Esophagus squamous epithelium (tissue), 5 donors: Measurements from ENCODE around the gene AOC2. TPM values are rescaled to one million over a fixed set of nuclear protein-coding genes. Genes with fewer than 3 reads are reported as not detected.

ENCODE experiments used
- DNase-seq: peaks from one replicate; lab custom pipeline; 2025; lab: John Stamatoyannopoulos, UW
- H3K27ac ChIP-seq, 4 donors: fragments of 200-600 bp; sonication (generic); one replicate each; pipeline ENCODE4 v1.5.1; 2016 to 2019; ENCODE audit warnings: mild to moderate bottlenecking in 1 of 4
- H3K27me3 ChIP-seq, 4 donors: fragments of 200-600 bp; sonication (generic); 1 replicate in 3 of 4; 2 replicates in 1 of 4; pipeline versions ENCODE4 v1.5.1 to v1.6.0; 2017 to 2021; ENCODE audit warnings: antibody characterized with exemption in 1 of 4
- H3K36me3 ChIP-seq, 3 donors: fragments of 200-600 bp; sonication (generic); one replicate each; pipeline ENCODE4 v1.5.1; 2016 to 2019
- H3K4me1 ChIP-seq, 3 donors: fragments of 200-600 bp; sonication (generic); one replicate each; pipeline ENCODE4 v1.5.1; 2017 to 2019
- H3K4me3 ChIP-seq, 4 donors: fragments of 200-600 bp; sonication (generic); 1 replicate in 3 of 4; 2 replicates in 1 of 4; pipeline ENCODE4 v1.5.1; 2016 to 2019; ENCODE audit warnings: mild to moderate bottlenecking in 2 of 4, moderate library complexity in 1 of 4
- H3K9me3 ChIP-seq, 3 donors: fragments of 200-600 bp; sonication (generic); one replicate each; pipeline ENCODE4 v1.5.1; 2016 to 2019
- POLR2A ChIP-seq, 4 donors: fragments of 450-650 bp; IDR thresholded peaks; one replicate each; pipeline ENCODE4 v1.6.1; 2017; ENCODE audit warnings: antibody characterized with exemption in 4 of 4, mild to moderate bottlenecking in 4 of 4, moderate library complexity in 3 of 4
- WGBS, 2 donors: methylation state at CpG; one replicate each; pipeline ENCODE4 v1.1.5; 2018; 5-methylcytosine and 5-hydroxymethylcytosine counted together
- intact Hi-C: fragments of 100-400 bp; cut with DNase I; formaldehyde crosslinking; loops from one replicate; pipeline ENCODE4 v1.15.0; 2022
- total RNA-seq, 4 donors: library from RNA; depleted of rRNA; stranded (reverse); fragments of >200 nt; gene quantifications; one replicate each; pipeline ENCODE4 v1.1.0, GENCODE V29; 2016
- TF ChIP-seq, protein P1 (sequence below), 6 experiments: fragments of 450-650 bp in 4 of 6; fragments of 200-600 bp in 2 of 6; sonication (generic) in 2 of 6; IDR thresholded peaks; one replicate each; pipeline ENCODE4 v1.5.1; 2016 to 2019; ENCODE audit warnings: antibody characterized with exemption in 6 of 6, mild to moderate bottlenecking in 4 of 6, moderate library complexity in 4 of 6
- donor health status: DM: yes; HTN: yes; CAD: no.

Gene AOC2, protein sequence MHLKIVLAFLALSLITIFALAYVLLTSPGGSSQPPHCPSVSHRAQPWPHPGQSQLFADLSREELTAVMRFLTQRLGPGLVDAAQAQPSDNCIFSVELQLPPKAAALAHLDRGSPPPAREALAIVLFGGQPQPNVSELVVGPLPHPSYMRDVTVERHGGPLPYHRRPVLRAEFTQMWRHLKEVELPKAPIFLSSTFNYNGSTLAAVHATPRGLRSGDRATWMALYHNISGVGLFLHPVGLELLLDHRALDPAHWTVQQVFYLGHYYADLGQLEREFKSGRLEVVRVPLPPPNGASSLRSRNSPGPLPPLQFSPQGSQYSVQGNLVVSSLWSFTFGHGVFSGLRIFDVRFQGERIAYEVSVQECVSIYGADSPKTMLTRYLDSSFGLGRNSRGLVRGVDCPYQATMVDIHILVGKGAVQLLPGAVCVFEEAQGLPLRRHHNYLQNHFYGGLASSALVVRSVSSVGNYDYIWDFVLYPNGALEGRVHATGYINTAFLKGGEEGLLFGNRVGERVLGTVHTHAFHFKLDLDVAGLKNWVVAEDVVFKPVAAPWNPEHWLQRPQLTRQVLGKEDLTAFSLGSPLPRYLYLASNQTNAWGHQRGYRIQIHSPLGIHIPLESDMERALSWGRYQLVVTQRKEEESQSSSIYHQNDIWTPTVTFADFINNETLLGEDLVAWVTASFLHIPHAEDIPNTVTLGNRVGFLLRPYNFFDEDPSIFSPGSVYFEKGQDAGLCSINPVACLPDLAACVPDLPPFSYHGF
- total RNA-seq = 1 to 10 TPM in 2 of 4 donors, under 1 TPM in 2; 0.61 to 2.1 (median 1.2) TPM

DNA sequence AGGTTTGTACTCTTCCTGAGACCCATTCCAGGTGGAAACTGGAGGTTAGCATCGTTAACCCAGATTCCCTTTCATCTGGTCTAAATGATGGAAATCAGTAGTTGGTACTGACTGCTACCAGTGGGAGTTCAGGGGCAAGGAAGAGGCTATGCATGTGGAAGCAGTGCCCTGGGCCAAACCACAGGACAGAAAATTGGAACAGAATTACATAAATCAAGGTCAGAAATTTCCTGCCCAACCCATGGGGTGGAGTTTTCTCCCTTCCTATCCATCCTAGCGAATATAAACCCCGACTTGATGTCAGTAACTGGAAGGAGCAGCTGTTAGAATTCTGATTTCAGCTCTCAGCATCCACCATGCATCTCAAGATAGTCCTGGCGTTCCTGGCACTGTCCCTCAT, at the start of gene AOC2:
Gene AOC2, plus strand, starts transcription at position 310 of the 400 bp plus-strand sequence. Its CDS starts 47 bp downstream, at position 357.
- no peak for DNase-seq
- TF ChIP-seq POLR2A (IDR thresholded peaks at IDR 0.05) = no peak
- TF ChIP-seq, protein P1, sequence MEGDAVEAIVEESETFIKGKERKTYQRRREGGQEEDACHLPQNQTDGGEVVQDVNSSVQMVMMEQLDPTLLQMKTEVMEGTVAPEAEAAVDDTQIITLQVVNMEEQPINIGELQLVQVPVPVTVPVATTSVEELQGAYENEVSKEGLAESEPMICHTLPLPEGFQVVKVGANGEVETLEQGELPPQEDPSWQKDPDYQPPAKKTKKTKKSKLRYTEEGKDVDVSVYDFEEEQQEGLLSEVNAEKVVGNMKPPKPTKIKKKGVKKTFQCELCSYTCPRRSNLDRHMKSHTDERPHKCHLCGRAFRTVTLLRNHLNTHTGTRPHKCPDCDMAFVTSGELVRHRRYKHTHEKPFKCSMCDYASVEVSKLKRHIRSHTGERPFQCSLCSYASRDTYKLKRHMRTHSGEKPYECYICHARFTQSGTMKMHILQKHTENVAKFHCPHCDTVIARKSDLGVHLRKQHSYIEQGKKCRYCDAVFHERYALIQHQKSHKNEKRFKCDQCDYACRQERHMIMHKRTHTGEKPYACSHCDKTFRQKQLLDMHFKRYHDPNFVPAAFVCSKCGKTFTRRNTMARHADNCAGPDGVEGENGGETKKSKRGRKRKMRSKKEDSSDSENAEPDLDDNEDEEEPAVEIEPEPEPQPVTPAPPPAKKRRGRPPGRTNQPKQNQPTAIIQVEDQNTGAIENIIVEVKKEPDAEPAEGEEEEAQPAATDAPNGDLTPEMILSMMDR (IDR thresholded peaks at IDR 0.05) = no peak
- Histone ChIP-seq H3K27me3 (no peaks in the 10 kb centered on the region), H3K4me1 (peaks cover 0 to 38% (median 11%) of the 10 kb centered on the region in 3 donors), H3K27ac (peak within 1 kb of the TSS in 3 of 4 donors; percentile 31 to 47 (median 32)), H3K36me3 (peaks cover 6 to 66% (median 17%) of the 10 kb centered on the region in 3 donors), H3K9me3 (no peaks in the 10 kb centered on the region), H3K4me3 (no peak within 1 kb of the TSS)
- intact Hi-C loops = loop anchor here (10.0 kb wide), 1 partner anchor 91 kb away; no protein-coding TSS in a partner anchor
- 59 to 69% methylated on average over 3 to 4 of the region's 4 CpGs for WGBS, 2 donors

DNA sequence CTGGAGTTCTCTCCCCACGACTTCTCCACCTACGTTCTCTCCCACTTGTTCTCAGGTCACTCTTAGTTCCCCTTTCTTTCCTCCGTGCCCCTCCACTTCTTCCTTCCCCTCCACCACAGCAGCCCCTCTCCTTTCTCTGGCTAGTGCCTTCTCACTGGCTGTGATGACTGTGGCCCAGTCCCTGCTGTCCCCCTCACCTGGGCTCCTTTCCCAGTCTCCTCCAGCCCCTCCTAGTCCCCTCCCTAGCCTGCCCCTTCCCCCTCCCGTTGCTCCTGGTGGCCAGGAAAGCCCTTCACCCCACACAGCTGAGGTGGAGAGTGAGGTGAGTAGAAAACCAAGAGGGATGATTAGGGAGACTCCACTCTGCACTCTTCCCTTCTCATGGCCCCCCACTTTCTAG, 49.3 kb upstream of the AOC2 start:
- Histone ChIP-seq H3K4me1 (peaks cover 29 to 40% (median 29%) of the 10 kb centered on the region in 3 donors), H3K36me3 (peaks cover 0 to 22% (median 5%) of the 10 kb centered on the region in 3 donors), H3K9me3 (no peaks in the 10 kb centered on the region), H3K27me3 (no peaks in the 10 kb centered on the region), H3K4me3 (no peak overlapping the region), H3K27ac (peak overlapping the region in 2 of 4 donors; percentile 25 to 88)
- TF ChIP-seq, protein P1 (IDR thresholded peaks at IDR 0.05) = no peak
- TF ChIP-seq POLR2A (IDR thresholded peaks at IDR 0.05) = no peak
- intact Hi-C loops = no loop called here
- WGBS, 2 donors = 56 to 57% methylated on average over 3 to 4 of the region's 4 CpGs
- no peak for DNase-seq

DNA sequence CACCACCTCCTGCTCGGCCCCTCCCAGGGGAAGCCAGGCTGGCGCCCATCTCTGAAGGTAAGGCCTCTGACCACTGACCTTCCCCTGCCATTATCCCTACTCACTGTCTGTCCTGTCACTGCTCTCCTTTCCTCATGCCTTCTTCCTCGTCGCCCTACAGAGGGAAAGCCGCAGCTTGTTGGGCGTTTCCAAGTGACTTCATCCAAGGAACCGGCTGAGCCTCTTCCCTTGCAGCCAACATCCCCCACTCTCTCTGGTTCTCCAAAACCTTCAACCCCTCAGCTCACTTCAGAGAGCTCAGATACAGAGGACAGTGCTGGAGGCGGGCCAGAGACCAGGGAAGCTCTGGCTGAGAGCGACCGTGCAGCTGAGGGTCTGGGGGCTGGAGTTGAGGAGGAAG, 48.9 kb upstream of the AOC2 start:
- no peaks in the 10 kb centered on the region for H3K9me3 ChIP-seq
- no peak overlapping the region for H3K4me3 ChIP-seq
- peak overlapping the region in 3 of 4 donors; percentile 25 to 88 (median 87) for H3K27ac ChIP-seq
- 78 to 81% methylated on average over 7 of the region's 10 CpGs for WGBS, 2 donors
- no peak for DNase-seq
- no peaks in the 10 kb centered on the region for H3K27me3 ChIP-seq
- intact Hi-C loops = no loop called here
- TF ChIP-seq POLR2A (IDR thresholded peaks at IDR 0.05) = no peak
- TF ChIP-seq, protein P1 (IDR thresholded peaks at IDR 0.05) = no peak
- peaks cover 29 to 40% (median 29%) of the 10 kb centered on the region in 3 donors for H3K4me1 ChIP-seq
- H3K36me3 ChIP-seq = peaks cover 0 to 22% (median 5%) of the 10 kb centered on the region in 3 donors

DNA sequence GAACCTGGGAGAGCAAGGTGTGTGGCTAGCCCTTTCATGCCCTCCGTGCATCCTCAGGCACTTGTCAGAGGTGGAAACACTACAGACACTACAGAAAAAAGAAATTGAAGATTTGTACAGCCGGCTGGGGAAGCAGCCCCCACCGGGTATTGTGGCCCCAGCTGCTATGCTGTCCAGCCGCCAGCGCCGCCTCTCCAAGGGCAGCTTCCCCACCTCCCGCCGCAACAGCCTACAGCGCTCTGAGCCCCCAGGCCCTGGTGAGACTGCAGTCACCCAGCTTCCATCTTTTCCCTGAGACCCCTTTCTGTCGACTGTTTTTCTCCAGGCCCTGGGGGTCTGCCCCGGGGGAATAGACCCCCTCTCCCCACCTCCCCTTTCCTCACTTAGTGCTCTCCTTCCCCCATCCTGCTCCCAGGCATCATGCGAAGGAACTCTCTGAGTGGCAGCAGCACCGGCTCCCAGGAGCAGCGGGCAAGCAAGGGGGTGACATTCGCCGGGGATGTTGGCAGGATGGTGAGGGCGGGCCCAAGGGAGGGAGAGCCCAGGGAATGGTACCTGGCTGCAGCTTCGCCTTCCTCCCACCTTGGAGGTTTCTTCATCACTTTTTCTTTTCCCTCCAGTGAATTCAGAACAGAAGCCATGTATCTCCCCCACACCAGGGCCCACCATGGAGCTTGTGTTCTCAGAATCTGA, 48.2 kb upstream of the AOC2 start:
- WGBS, 2 donors = 89 to 92% methylated on average over 14 to 17 of the region's 18 CpGs
- Histone ChIP-seq H3K9me3 (no peaks in the 10 kb centered on the region), H3K36me3 (peaks cover 0 to 22% (median 5%) of the 10 kb centered on the region in 3 donors), H3K27ac (peak overlapping the region in 3 of 4 donors; percentile 87 to 90 (median 88)), H3K4me3 (no peak overlapping the region), H3K27me3 (no peaks in the 10 kb centered on the region), H3K4me1 (peaks cover 29 to 40% (median 29%) of the 10 kb centered on the region in 3 donors)
- DNase-seq = no peak
- TF ChIP-seq, protein P1 (IDR thresholded peaks at IDR 0.05) = no peak
- TF ChIP-seq POLR2A (IDR thresholded peaks at IDR 0.05) = no peak
- intact Hi-C loops = no loop called here
